ENCODE data around the gene CMTM3.
A peak's percentile ranks its signal among the peaks of the same experiment; 100 is the strongest.
"Not testable (repeated sequence)": the region's sequence is repeated elsewhere in the genome, so short reads cannot be mapped to it uniquely, and the experiment has no call there.

Gene CMTM3

DNA sequence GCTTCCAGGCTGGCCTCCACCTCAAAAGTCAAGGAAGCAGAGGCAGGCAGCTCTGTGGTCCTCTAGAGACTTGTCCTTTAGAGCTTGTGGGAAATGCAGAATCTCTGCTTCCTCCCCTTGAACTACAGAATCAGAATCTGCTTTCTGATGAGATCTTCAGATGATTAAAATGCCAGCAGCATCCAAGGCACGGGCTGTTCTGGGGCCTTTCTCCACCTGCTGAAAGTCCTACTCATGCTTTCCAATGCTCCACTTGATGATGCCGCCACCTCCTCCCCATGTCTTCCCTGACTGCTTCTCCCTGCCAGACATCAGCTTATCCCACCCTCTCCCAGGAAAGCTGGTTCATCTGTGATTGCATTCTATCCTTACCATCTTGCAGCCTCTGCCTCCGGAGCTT is 33.3 kb downstream of the CMTM3 start:
- no peak for DNase-seq

DNA sequence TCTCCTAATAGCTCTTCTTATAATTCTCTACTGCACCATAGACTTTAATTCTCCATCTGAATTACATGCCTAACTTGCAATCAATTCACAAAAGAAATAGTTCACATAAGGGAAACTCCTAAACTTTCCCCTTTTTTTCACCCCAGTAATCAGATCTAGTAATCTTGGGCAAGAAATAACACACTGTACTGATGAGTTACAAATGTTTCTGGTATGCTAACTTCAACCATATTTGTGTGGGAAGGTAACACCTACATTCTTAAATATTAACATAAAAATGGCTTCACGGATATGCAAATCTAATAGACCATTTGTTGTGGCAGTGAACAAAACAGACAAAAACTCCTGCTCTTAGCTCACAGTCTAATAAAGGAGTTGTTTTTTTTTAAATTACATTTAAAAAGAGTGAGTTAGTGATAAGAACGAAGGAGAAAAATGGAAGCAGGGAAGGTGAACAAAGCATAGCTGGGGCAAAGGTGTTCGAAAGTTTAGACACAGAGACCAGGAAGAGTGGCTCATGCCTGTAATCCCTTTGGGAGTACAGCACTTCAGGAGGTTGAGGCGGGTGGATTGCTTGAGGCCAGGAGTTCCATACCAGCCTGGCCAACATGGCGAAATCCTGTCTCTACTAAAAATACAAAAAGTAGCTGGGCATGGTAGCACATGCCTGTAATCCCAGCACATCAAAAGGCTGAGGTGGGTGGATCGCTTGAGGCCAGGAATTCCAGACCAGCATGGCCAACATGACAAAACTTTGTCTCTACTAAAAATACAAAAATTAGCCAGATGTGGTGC is 34.8 kb downstream of the CMTM3 start:
- DNase-seq: no peak

DNA sequence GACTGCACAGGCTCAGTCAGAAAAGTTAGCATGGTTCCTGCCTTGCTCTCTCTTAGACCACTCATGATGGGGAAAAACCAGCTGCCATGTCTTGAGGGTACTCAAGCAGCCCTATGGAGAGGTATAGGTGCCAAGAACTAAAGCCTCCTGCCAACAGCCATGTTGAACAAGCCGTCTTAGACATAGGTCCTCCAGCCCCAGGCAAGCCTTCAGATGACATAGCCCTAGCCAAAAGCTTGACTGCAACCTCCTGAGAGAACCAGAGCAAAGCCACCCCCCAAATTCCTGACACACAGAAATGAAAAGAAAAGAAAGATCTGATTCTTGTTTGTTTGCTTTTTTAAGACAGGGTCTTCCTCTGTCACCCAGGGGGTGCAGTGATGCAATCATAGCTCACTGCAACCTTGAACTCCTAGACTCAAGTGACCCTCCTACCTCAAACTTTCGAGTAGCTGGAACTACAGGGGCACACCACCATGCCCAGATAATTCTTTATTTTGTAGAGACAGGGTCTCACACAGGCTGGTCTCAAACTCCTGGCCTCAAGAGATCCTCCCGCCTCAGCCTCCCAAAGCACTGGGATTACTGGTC is 36.3 kb downstream of the CMTM3 start:
- DNase-seq: no peak

DNA sequence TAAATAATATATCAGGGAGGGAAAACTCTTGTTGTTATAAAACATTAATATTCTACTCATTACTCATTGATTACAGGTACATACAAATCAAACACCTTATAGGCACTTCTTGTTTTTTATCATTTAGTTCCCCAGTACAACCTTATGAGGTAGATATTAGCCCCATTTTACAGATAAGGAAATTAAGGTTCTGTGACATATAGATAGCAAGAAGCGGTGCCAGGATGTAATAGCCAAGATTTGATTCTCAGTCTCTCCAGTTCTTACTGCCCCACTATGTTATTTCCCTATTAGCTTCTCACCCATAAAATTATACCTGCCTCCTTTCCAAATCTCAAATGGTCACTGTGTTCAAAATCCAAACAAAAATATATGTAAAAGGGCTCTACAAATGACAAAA is 36.9 kb downstream of the CMTM3 start:
- no peak for DNase-seq

DNA sequence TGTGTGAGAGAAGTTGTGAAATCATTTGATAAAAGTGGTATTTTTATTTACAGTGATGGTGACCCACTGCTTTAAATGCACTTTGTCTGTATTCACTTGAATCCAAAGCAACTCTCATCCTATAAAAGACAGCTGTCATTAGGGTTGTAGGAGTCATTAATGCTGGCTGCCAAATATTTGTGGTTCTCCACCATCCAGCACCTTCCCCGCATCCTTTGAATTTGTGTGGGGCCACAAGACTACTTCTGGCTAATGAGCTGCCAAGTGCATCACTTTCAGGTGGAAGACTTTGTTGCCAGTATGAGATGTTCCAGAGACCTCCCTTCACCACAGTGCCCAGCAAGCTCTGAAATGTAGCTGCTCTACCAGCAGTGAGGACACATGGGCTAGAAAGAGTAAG is 43.4 kb downstream of the CMTM3 start:
- no peak for DNase-seq

DNA sequence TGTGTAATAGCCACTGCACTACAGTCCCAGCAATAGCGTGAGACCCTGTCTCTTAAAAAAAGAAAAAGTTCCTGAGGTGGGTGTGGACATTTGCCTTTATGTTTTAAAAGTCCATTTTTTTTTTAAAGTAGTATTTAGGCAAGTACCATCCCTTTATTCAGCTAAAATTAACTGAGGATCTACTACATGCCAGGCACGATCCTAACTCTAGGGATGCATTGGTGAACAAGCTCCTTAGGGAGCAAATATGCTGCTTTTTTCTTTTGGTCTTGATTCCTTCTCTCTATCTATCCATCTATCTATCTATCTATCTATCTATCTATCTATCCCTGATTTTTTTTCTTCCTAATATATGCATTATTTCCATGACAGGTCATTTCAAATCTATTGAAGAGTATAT is 44.7 kb downstream of the CMTM3 start:
- no peak for DNase-seq

DNA sequence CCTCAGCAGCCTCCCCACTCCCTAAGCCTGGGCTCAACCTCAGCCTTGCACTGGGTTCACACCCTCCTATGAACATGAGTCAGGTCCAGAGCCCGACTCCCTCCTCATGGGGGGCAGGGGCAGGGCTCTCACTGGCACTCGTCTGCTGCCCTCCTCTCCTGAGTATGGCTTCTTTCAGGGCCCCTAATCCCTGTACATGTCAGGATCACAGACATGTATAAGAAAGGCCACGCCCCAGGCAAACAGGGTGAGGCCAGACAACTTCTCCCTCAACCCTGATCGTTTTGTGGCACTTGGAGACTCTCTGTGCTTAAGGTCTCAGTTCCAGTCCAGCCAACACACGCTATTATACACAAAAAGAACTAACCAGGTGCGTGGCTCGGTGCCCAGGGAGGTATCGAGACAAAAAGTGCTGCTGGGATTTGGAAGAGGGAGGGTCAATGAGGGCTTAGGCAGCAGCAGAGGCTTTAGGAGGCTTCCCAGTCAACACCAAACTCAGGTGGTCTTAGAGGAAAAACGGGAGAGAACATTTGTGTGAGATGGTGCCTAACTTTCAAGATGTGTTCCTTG is 45.2 kb downstream of the CMTM3 start:
- no peak for DNase-seq

DNA sequence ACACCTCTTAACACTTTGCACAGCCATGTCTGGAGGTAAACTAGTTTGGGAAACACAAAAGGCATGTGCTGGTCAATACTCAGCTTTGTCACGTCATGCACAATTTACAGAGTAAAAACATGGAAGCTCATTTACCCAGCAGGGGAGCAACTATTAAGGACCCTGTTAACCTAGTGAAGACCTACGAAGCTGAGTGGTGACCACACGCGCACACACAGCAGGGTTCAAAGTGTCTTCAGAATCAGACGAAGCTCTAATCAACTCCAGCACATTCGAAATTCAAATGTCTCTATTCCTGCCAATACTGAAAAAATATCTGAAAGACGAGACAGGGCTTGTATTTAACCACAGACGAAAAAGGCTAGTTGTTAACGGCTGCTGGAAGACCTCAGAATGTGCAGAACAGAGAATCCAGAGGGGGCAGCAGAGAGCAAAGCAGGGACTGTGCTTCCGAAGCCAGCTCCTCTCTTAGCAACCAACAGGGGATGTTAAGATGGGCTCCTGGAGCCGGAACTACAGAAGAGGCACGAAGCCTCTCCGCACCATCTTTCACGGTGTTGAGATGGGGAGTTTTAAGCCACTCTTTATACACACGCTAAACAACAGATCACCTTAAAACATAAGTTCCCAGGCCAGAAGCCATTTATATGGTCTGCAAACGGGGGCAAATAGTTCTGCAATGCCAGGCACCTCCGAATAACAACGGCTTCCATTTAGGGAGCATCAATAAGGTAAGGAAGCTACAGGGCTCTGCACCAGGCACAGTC is 46.4 kb downstream of the CMTM3 start:
- peak; percentile 29 for DNase-seq

DNA sequence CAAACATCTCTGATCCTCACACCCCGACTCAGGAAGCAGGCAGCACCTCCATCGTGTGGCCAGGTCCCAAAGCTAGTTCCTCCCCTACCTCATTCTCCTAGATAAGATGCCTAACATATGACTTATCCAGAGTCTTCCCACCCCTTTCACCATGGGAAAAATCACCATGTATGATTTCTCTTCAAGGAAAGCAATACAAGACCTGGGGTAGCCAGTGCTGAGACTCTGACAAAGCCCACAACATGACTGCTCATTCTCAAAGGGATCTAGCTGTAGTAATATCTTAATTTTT is 46.9 kb downstream of the CMTM3 start:
- DNase-seq: no peak

DNA sequence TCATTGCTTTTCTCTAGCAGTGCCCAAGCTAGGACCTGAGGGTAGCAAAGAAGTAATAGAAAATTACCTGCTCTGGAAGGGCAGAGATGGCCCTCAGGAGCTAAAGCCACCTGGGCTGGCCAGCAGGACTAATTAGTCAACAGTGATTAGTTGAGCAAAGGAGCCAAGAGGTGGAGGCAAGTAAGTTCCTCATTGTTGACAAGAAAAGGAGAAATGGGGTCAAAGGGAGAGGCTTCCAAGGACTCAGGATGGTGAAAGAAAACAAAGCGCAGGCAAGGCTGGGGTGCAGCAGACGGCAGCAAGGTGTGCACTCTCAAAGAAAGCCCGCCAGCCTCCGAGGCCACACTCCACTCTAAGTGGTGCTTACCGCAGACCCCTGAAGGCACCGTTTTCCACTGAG is 47.5 kb downstream of the CMTM3 start:
- DNase-seq: no peak

DNA sequence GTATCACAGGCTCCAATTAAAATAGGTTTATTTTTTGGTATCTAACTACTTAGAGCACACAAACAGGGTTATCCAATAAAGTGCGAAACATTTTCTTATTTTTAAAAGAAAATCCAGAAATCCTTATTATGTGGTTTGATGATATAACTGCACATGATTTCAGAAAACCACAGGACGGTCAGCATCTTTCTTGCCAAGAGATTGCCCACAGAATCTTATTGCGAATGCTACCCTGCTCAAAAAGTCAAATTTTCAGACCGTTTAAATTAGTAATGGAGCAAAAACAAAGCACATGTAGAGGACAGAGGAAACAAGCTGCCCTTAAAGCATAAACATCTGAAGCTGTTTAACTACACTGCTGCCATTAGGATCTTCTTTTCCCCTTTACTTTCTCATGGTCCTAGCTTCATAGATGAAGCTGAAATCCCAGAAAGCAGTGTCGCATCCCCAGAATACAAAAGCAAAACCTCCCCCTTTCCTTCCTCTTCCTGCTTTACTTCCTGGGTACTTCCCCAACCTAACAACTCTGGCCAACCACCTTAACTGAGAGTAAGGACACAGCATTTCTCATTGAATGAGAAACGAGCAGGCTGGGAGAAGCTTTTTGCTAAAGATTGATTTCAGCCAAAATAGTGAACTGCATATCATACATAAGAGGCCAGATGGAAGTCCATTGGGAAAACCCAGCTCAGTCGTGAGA is 48.3 kb downstream of the CMTM3 start:
- DNase-seq: no peak

DNA sequence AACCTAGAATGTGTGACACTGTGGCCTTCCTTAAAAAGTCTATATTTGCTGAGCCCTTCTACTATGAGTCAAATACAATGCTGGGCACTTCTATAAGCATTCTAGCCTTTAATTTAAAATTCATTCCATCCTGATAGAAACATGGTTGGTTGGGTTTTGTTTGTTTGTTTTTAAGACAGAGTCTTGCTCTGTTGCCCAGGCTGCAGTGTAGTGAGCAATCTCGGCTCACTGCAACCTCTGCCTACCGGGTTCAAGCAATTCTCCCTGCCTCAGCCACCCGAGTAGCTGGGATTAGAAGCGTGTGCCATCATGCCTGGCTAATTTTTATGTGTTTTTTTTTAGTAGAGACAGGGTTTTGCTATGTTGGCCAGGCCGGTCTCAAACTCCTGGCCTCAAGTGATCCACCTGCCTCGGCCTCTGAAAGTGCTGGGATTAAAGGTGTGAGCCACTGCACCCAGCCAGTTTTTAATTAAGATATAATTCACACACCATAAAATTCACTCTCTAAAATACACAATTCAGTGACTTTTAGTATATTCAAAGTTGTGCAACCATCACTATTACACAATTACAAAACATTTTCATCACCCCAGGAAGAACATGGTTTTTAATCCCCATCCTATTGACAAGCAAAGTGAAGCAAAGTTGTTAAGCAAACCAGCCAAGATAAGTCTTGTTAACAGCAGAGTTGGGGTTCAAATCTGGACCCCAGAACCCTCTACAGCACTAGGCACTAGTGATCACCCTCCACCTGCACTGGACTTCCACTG is 49.3 kb downstream of the CMTM3 start:
- DNase-seq: no peak

DNA sequence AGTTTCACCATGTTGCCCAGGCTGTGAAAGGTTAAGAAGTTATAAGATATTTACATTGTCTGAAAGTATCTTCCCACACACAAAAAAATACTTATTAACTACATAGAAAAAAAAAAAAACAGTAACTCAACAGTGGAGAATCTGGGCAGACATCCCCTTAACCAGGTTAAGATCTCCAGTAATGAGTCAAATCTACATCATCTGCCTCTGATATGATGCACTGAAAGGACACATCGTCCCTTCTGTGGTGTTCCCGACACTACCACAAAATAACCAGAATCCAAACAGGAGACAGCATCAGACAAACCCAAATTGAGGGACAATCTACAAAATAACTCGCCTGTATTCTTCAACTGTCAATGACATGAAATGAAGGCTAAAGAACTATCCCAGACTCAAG is 52.0 kb downstream of the CMTM3 start:
- DNase-seq: no peak

DNA sequence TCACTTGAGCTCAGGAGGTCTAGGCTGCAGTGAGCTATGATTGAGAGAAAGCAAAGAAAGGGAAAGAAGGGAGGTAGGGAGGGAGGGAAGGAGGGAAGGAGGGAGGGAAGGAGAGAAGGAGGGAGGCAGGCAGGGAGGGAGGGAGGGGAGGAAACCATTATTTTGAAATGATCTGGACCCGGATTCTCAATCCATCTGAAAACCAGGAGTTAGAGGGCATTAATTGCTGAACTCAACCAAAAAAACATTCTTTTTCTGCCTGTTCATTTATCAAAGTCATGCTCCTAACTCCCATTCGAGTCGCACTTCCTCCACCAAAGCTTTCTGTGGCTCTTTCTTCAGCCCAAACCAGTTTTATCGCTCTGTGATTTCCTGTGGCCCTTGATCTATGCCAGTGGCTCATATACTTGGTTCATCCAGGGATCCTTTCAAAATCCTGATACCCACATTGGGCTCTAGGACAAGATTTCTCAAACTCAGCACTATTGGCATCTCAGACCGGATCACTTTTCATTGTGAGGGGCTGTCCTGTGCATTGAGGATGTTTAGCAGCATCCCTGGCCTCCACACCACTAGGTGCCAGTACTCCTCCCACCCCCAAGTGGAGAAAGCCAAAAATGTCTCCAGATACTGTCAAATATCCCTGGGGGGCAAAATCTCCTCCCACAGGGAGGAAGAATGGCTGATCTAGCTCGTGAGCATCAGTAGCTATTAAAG is 53.8 kb downstream of the CMTM3 start:
- DNase-seq: no peak

DNA sequence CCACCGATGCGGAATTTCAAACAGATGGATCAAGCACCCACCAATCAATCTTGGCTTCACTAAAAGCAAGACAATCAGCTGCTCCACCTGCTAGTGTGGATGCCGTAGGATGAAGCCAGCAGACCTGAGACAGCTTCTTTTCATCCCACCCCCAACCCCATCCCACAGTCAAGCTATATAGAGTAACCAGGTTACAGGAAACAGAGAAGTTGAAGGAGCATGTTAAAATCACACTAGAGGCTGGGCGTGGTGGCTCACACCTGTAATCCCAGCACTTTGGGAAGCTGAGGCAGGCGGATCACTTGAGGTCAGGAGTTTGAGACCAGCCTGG is 54.3 kb downstream of the CMTM3 start:
- DNase-seq: no peak

DNA sequence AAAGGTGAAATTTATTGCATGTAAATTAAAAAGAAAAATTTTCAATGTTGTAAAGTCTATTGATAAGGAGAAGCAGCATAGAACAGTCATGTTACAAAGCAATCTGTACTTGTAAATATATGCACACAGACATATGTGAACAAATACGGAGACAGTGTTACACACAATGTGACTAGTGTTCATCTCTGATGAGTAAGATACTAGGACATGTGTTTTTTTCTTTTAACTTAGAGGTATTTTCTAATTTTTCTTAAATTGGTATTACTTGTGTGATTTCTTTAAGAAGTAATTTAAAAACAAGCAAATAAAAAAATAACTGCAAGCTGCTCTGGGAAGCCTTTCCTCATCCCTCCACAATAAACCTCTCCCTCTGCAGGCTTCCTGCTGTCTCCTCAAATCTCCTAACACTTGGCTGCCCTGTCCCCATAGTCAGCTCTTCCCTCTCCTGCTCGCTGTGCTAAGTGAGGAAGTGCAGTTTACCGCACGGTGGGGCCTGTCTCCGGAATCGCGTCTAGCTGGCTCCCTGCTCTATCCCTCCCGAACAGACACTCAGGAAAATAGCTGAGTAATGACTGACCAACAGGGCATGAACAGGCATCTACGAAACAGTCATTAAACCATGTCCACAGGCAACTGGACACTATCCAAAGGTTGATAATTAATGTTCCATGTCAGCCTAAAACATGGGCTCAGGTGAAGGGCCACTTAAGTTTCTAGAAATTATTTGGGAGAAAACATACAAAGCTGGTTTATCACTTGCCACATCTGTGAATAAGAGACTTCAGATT is 56.1 kb downstream of the CMTM3 start:
- no peak for DNase-seq

DNA sequence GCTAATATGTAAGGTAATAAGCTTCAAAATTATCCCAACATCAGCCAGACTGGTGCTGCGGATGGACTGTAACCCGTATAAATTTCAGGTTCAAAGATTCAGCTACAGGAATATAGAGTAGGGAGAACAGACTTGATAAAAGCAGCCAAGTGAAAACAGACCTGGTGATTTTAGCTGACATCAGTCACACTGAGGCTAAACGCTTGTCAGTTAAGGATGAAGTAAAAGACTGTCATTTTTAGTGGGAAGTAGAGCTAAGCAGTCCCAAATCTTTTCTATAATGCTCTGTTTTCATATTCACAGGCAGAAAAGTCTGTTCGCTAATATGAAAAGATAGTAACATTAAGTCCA is 56.7 kb downstream of the CMTM3 start:
- DNase-seq: no peak

DNA sequence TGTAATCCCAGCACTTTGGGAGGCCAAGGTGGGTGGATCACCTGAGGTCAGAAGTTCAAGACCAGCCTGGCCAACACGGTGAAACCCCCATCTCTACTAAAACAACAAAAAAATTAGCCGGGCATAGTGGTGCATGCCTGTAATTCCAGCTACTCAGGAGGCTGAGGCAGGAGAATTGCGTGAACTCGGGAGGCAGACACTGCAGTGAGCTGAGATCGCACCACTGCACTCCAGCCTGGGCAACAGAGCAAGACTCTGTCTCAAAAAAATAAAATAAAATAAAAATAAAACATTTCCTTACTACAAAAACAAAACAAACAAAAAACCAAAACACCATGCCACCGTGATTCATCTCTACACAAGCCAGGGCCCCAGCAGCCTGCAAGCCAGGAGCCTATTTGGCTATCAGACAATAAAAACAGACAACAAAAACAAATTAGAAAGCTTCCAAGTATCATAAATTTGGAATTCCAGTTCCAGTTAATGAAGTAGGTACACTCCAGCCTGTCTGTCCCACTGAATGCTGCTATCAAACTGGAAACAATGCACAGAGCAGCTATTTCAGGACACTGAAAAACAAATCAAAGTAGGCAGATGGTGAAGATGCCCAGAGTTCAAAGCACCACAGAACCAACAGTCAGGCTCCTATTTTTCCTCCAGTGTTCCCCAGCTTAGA is 57.3 kb downstream of the CMTM3 start:
- DNase-seq: not testable (repeated sequence)

DNA sequence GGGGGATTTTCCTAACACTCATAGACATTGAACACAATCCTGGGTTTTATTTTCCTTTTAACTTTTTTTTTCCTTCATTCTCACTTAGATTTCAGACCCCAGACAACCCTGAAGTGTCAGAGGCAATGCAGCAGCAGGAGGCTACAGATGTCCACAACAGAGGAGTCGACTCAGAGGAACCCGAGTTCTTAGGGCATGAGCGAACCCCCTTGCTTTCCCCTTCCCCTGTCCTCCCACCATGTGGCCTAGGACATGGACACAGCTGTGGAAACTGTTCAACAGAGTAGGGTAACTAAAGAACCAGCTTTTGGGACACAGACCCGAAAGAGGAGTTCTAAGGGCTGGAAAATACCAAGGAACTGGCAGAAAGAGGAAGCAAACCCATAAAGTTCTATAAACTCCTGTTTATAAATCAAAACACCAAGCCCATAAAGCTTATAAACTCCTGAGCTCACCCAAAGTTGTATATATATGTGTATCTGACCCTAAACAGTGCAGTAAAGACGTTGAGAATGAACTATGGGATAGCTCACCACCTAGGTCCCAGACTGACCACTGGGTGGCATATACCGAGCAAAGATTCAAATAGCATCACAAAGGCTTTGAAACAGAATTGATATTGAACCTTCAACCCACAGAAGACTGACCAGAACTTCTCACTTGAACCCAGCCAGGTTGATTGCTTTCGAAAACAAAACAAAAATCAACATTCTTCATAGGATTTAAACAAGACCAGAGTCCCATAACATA is 58.1 kb downstream of the CMTM3 start:
- DNase-seq: no peak

All from NCI-H2029 treated with DMSO at 0.1 percent for 48 hours (cell line).